Loucy (cell line): ENCODE measurements around the gene TMEM42.
A peak's percentile ranks its signal among the peaks of the same experiment; 100 is the strongest.

ENCODE experiments used
- H2AFZ ChIP-seq: fragments of 200-600 bp; sonication (generic); 2 replicates; pipeline ENCODE4 v1.6.0; 2016; ENCODE audit warnings: antibody characterized with exemption, mild to moderate bottlenecking, low read length, moderate library complexity
- H3F3A ChIP-seq: fragments of 200-600 bp; 2 replicates; pipeline ENCODE4 v1.6.0; 2016; ENCODE audit warnings: antibody characterized with exemption, low read depth, mild to moderate bottlenecking
- H3K27me3 ChIP-seq: fragments of 200-600 bp; sonication (generic); 2 replicates; pipeline ENCODE4 v1.6.1; 2014; ENCODE audit warnings: low read length, mild to moderate bottlenecking; ENCODE audit not compliant: insufficient read depth, poor library complexity, severe bottlenecking
- H3K36me3 ChIP-seq: fragments of 200-600 bp; sonication (generic); 2 replicates; pipeline ENCODE4 v1.6.1; 2016; ENCODE audit warnings: low read length; ENCODE audit not compliant: insufficient read depth
- H3K4me1 ChIP-seq: fragments of 200-600 bp; sonication (generic); 2 replicates; pipeline ENCODE4 v1.5.1; 2014; ENCODE audit warnings: low read length, mild to moderate bottlenecking; ENCODE audit not compliant: insufficient read depth, poor library complexity, severe bottlenecking
- H3K4me2 ChIP-seq: fragments of 200-600 bp; sonication (generic); 2 replicates; pipeline ENCODE4 v1.6.0; 2014; ENCODE audit warnings: antibody characterized with exemption, low read length, low read depth, mild to moderate bottlenecking; ENCODE audit not compliant: poor library complexity, severe bottlenecking
- H3K4me3 ChIP-seq: fragments of 200-600 bp; sonication (generic); 2 replicates; pipeline ENCODE4 v1.5.1; 2014; ENCODE audit warnings: low read length, mild to moderate bottlenecking, mixed read lengths; ENCODE audit not compliant: poor library complexity, severe bottlenecking
- H3K79me2 ChIP-seq: fragments of 200-600 bp; sonication (generic); 2 replicates; pipeline ENCODE4 v1.6.1; 2014; ENCODE audit warnings: low read length; ENCODE audit not compliant: insufficient read depth
- H3K9ac ChIP-seq: fragments of 200-600 bp; sonication (generic); 2 replicates; pipeline ENCODE4 v1.6.0; 2014; ENCODE audit warnings: mild to moderate bottlenecking, low read depth, low read length, moderate library complexity; ENCODE audit not compliant: poor library complexity, severe bottlenecking
- H3K9me2 ChIP-seq: fragments of 200-600 bp; sonication (generic); replicated peaks from 2 replicates; pipeline ENCODE4 v1.6.1; 2016; ENCODE audit warnings: low read depth, low read length, mixed read lengths
- H3K9me3 ChIP-seq: fragments of 200-600 bp; sonication (generic); 2 replicates; pipeline ENCODE4 v1.6.1; 2014; ENCODE audit warnings: mild to moderate bottlenecking, antibody characterized with exemption, low read length, low read depth; ENCODE audit not compliant: insufficient read depth
- H4K20me1 ChIP-seq: fragments of 200-600 bp; sonication (generic); 2 replicates; pipeline ENCODE4 v1.6.0; 2014; ENCODE audit warnings: antibody characterized with exemption, low read length, mild to moderate bottlenecking; ENCODE audit not compliant: insufficient read depth, poor library complexity, severe bottlenecking
- EZH2phosphoT487 ChIP-seq: fragments of 200-600 bp; IDR thresholded peaks from 2 replicates; pipeline ENCODE4 v1.6.1; 2018; ENCODE audit warnings: antibody characterized with exemption, mild to moderate bottlenecking, moderate library complexity, borderline replicate concordance
- TF ChIP-seq, protein P1 (sequence below): fragments of 200-600 bp; sonication (generic); conservative IDR thresholded peaks from 2 replicates; pipeline ENCODE4 v1.5.1; 2014; ENCODE audit warnings: mild to moderate bottlenecking, antibody characterized with exemption, low read length

The TMEM42 gene

DNA sequence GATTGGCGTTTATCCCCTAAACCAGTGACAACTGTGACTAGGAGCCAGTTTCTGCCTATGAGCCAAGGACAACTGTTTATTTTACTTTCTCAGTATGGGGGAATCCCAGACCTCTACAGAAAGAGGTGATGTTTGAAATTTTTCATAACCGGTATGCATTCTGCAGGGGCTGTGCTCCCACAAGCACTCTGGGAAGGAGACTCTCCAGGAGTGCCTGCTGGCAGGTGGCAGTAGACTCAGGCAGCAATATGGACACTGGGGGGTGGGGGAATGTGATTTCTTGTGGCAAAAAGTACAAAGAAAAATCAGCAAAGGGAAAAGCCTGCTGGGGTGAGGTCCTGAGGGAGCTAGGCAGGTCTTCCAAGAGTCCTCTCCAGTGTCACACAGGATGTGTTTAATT is 18.6 kb downstream of the TMEM42 start:
- Histone ChIP-seq H3K27me3 (no peaks in the 10 kb centered on the region), H2AFZ (no peak overlapping the region), H3K9me2 (no peaks in the 10 kb centered on the region), H3K79me2 (no peaks in the 10 kb centered on the region), H3K36me3 (no peaks in the 10 kb centered on the region), H3K9ac (no peak overlapping the region), H3K4me3 (no peak overlapping the region), H3K4me1 (no peaks in the 10 kb centered on the region), H3K4me2 (no peak overlapping the region), H3K9me3 (no peaks in the 10 kb centered on the region), H3F3A (no peaks in the 10 kb centered on the region), H4K20me1 (no peaks in the 10 kb centered on the region)
- TF ChIP-seq EZH2phosphoT487 = no peak
- TF ChIP-seq, protein P1, sequence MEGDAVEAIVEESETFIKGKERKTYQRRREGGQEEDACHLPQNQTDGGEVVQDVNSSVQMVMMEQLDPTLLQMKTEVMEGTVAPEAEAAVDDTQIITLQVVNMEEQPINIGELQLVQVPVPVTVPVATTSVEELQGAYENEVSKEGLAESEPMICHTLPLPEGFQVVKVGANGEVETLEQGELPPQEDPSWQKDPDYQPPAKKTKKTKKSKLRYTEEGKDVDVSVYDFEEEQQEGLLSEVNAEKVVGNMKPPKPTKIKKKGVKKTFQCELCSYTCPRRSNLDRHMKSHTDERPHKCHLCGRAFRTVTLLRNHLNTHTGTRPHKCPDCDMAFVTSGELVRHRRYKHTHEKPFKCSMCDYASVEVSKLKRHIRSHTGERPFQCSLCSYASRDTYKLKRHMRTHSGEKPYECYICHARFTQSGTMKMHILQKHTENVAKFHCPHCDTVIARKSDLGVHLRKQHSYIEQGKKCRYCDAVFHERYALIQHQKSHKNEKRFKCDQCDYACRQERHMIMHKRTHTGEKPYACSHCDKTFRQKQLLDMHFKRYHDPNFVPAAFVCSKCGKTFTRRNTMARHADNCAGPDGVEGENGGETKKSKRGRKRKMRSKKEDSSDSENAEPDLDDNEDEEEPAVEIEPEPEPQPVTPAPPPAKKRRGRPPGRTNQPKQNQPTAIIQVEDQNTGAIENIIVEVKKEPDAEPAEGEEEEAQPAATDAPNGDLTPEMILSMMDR = no peak

- Histone ChIP-seq H3K9me3 (no peaks in the 10 kb centered on the region), H3K36me3 (no peaks in the 10 kb centered on the region), H3F3A (no peaks in the 10 kb centered on the region), H3K79me2 (no peaks in the 10 kb centered on the region), H3K4me2 (no peak overlapping the region), H3K4me1 (no peaks in the 10 kb centered on the region), H4K20me1 (no peaks in the 10 kb centered on the region), H2AFZ (no peak overlapping the region), H3K27me3 (no peaks in the 10 kb centered on the region), H3K9ac (no peak overlapping the region), H3K9me2 (no peaks in the 10 kb centered on the region), H3K4me3 (no peak overlapping the region)
- no peak for TF ChIP-seq EZH2phosphoT487
- TF ChIP-seq, protein P1 = peak; percentile 46
Measured at GRCh38 chr3:44883213-44883955, 21.7 kb downstream of the TMEM42 start.

DNA sequence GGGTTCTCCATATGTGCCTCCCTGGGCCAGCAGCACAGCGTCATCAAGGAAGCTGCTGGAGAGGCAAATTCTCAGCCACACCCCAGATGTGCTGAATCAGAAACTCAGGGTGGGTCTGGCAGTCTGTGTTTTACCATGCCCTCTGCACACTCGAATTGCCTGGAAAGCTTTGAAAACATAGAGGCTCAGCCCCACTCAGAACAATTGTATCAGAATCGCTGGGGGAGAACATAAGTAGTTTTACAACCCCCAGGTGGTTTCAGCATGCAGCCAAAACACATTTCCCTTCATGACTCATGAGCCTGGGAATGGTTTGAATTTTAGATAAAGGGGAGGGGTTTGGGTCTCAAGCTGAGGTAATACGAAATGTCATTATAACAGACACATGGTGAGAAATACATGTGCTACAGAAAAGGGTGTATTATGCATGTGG is 22.3 kb downstream of the TMEM42 start:
- Histone ChIP-seq H3K9me3 (no peaks in the 10 kb centered on the region), H4K20me1 (no peaks in the 10 kb centered on the region), H3K4me3 (no peak overlapping the region), H2AFZ (no peak overlapping the region), H3K79me2 (no peaks in the 10 kb centered on the region), H3K9me2 (no peaks in the 10 kb centered on the region), H3F3A (no peaks in the 10 kb centered on the region), H3K4me1 (no peaks in the 10 kb centered on the region), H3K4me2 (no peak overlapping the region), H3K27me3 (no peaks in the 10 kb centered on the region), H3K9ac (no peak overlapping the region), H3K36me3 (no peaks in the 10 kb centered on the region)
- TF ChIP-seq EZH2phosphoT487 = no peak
- TF ChIP-seq, protein P1 = no peak
